GM12873 (cell line): ENCODE results near the gene GNAO1.

ENCODE experiments used
- CTCF ChIP-seq: IDR thresholded peaks from 2 replicates; pipeline ENCODE4 v1.5.1; 2012; ENCODE audit warnings: low read depth, mild to moderate bottlenecking, moderate library complexity, low read length, control low read depth; ENCODE audit not compliant: insufficient read depth; ENCODE audit errors: missing control alignments

Gene GNAO1

GRCh38 chr16:56328276-56329022, 137.2 kb downstream of the GNAO1 start:
- no peak for TF ChIP-seq CTCF

GRCh38 chr16:56329887-56330286, 138.6 kb downstream of the GNAO1 start:
- TF ChIP-seq CTCF: no peak

GRCh38 chr16:56330476-56330875, 139.2 kb downstream of the GNAO1 start:
- no peak for TF ChIP-seq CTCF

GRCh38 chr16:56331399-56331798, 140.1 kb downstream of the GNAO1 start:
- no peak for TF ChIP-seq CTCF

GRCh38 chr16:56331915-56332314, 140.6 kb downstream of the GNAO1 start:
- no peak for TF ChIP-seq CTCF

- peak; percentile 18 for TF ChIP-seq CTCF
Observed at GRCh38 chr16:56332464-56333079, 141.3 kb downstream of the GNAO1 start.

GRCh38 chr16:56334761-56335160, 143.5 kb downstream of the GNAO1 start:
- TF ChIP-seq CTCF: no peak
